Fibroblast of gingiva (primary cell): ENCODE results near the gene AOPEP.

Experiments used
- DNase-seq: peaks from one replicate; pipeline ENCODE4 v3.0.0-alpha.2; 2011; ENCODE audit warnings: low read depth

The AOPEP gene

DNA sequence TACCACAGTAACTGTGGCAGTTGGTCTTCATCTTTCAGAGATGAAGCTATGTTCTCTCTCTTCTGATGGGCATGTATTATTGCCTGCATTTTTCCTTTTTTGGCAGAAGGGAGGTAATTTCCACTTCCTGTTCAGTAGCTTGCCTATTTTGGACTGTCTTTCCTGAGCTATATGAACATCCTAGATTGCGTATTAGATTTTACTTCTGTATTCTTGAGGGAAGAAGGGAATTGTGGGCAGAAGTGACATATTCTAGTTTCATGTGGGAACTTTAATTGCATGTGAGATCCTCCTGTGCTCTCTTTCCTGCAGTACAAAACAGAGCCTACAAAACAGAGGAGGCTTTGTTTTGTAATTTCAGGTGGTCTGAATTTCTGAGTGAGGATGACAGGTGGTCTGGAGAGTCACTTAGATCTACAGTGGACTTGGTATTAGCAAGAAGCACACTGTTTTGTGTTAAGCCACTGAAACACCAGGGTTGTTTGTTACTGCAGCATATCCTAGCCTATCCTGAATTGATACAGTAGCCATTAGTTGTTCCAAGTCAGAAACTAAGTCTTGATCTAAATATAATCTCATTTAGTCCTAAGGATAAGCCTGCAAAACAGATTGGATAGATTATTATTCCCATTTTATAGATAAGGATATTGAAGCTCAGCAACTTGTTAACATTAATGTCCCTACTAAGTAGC lies 68.1 kb downstream of the AOPEP start:
- no peak for DNase-seq

DNA sequence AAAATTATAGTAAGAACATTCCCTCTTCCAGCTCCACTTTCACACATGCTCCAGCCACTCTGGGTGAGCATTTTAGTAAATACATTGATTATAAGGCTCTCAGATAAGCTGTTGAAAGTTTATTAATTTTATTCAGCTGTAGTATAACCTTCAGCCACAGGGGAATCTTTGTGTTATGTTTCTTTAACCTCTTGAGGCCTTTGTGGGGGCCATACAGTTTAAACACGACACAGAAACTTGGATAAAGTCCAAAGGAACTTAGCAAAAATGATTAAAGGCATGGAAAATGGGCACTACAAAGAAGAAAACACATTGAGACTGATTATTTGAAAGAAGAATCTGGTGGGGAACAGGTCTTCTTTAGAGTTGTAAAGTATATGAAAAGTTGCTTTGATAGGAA lies 70.2 kb downstream of the AOPEP start:
- no peak for DNase-seq

DNA sequence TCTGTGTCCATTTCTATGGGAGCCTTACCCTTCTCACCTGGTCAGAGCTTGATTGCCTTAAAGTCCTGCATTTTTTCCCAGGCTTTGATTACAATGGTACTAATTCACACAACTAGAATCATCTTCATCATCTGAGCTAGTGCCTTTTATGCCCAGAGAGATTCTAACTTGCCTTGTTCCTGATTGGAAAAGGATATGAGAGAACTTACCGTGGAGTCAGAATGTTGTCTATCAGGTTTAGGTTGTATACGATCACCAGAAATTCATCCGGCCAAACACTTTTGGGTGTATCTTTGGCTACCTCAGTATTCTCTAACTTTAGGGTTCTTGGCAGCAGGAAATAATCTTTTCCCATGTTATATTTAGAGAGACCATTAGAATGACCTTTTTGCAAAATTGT lies 71.7 kb downstream of the AOPEP start:
- DNase-seq: no peak

DNA sequence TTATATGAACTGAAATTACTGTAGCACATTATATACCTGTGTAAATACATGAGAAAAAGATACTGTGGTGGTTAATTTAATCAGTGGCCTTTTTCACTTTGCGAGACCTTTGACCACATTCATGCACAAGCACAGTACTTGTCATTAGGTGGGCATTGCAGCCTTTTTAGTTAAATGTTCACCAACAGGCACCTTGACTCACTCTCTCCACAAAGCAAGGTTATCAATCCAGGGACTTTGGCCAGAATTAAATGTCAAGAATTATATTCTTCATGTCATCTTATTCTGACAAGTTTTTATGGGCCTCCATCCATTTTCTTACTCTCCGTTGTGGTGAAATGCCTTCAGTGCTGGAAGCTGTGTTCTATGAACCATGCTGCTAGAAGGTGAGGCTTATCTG lies 72.2 kb downstream of the AOPEP start:
- no peak for DNase-seq

DNA sequence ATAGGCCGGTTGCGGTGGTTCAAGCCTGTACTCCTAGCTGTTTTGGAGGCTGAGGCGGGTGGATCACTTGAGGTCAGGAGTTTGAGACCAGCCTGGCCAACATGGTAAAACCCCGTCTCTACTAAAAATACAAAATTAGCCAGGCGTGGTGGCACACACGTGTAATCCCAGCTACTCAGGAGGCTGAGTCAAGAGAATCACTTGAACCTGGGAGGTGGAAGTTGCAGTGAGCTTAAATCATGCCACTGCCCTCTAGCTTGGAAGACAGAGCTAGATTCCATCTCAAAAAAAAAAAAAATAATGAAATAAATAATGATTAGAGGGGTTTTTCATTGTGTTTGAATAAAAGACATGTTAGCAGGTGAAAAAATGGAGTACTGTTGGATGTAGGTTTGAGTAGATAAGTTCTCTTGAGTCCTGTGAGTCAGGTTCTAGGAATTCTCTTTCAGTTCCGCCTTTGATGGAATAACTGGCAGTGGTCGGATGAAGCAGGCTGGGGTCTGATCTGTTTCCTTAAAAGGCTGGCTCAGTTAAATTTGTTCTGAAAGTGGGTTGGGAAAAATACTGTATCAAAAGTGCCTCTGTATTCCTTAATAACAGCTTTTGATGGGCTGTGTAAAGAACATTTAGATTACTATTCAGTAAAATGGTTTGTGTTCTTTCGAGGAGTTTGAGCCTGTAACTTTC lies 73.2 kb downstream of the AOPEP start:
- DNase-seq: no peak

DNA sequence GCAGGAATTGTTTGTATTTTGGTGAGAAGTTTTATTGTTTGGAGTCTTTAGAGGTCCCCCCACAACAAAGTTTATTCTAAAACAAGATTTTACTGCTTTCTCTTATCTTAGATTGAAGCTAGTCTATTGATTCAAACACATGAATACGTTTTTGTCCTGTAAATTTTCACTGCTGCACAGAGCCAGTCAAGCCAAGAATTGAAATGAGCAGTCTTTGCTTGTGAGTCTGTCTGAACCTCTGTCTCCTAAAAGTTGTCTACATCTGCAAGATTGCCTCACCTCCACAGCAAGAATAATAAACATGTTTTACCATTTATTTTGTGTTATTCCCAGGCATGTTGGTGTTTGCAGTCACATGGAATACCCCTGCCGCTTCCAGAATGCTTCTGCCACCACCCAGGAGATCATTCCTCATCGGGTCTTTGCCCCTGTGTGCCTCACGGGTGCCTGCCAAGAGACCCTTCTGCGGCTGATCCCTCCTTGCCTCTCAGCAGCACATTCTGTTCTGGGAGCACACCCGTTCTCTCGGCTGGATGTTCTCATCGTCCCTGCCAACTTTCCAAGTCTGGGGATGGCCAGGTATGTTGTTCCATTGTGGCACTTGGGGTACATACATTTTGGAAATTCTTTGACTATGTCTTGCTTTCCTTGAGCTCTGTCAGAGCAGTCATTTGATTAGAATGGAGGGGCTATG lies 74.1 kb downstream of the AOPEP start:
- DNase-seq: no peak

DNA sequence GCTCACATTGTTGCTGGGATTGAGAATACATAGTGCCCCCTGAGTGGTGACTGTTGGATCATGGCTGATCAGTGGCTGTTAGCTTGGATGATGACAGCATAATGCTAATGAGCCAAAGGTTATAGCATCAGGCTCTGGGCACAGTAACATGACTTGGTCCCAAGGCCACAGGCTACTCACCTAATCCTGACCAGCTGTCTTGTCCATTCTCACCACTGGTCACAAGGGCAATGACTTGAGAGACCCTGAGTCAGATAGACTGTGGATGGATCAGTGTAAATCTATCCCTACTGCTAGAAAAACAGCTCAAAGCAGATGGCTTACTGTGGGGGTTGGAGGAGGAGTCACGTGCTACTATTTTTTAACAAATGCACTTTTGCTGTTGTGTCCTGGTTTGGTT lies 74.7 kb downstream of the AOPEP start:
- no peak for DNase-seq

DNA sequence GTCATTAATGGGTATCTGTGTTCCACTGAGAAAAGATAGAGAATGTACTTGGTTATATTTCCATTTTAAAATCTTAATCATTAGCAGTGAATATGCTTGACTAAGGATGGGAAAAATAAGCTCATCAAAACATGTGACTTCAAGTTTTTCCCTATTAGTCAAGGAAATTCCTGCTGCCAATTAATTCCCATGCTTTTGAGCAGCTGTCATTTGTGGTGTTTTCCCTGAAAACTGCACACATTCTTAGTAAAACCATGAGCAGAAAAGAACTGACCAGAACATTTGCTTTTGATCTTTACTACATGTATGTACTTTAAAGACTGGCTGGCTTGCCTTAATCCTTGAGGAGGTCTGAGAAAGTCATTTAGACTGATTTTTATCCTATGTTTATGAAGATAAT lies 75.2 kb downstream of the AOPEP start:
- peak; percentile 34 for DNase-seq

DNA sequence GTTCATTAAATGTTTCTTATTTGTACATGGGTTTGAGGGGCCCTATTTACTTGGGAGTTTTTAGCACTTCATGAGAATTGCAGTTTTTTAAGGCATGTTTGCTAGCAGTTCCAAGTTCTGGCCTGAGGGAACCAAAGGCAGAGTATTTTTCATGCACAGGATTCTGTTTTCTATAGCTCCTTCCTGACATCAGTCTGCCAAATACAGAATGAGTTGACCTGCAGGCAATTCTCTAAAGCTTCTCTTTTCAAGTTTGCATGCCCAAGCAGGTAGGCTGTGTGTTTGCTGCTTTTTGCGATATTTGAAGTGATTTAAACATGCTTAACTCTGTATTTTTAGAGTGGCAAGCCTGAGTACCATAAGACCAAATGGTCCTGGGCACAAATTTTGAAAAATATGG lies 75.8 kb downstream of the AOPEP start:
- no peak for DNase-seq

DNA sequence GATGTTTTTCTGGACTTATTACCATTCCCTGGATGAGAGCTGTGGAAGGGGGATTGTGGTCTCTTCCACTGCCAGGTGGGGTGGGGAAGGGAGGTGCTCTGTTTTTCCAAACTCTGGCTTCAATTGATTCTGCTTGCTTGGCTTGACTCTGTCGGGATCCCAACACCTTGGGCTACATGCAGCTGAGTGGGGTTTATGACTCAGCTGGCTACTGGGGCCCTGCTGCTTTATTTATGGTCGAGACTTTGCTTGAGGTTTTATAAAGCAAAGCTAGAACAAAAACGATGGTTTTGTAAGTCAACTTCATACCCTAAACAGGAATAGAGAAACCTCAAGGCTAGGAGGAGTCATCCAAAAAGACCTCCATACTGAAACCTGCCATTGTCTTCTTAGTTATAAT lies 76.3 kb downstream of the AOPEP start:
- DNase-seq: no peak

DNA sequence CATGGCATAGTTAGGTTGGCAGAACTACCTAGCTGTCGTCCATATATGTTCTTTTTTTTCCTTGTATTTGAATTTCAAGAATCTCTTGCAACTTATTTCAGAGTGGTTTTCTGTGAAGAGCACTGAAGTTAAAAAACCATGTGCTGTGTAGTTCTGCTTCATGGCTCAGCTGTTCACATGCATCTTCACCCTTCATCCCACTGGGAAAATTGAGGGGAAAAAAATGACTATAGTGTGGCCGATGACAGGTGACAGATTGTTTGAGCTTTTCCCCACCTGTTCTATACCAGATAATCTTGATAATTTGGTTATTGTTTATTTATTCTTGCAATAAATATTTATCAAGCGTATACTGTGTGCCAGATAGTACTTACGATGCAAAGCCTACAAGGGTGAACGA lies 77.8 kb downstream of the AOPEP start:
- DNase-seq: no peak

DNA sequence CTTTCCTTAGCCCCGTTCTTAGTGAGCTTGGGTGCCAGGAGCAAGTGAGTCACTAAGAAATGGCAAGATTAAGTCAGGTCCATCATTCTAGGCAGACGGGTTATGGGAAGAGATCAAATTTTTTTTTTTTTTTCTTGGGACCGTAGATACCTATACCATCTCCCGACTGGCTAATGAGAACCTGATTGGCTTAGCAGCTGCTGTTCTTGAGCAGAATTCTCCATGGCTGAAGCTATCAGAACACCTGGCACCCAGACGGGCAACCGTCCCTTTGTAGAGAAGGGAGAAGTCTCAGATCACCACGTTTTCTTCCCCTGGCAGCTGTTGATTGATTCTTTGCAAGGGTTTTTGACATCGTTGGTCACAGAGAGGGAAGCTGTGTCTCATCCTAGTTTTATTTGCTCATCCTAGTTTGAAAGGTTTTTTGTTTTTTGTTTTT lies 78.6 kb downstream of the AOPEP start:
- no peak for DNase-seq

DNA sequence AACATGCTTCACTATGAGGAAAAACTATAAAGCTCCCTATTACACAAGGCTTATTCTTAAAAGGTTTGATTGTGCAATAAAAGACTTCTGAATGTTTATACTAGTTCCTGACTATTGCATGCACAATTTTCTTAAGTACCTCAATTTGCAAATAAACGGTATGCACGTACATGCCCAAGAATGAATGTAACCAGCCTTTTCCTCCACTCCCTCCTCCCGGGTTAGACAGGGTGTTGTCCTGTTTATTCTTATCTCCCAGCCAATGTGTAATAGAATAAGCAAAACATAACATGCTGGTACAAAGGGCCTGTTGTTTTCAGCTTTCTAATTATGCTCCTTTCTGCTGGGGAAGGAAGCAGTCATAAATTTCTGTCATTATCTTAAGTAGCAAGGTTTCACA lies 79.1 kb downstream of the AOPEP start:
- DNase-seq: peak; percentile 94

DNA sequence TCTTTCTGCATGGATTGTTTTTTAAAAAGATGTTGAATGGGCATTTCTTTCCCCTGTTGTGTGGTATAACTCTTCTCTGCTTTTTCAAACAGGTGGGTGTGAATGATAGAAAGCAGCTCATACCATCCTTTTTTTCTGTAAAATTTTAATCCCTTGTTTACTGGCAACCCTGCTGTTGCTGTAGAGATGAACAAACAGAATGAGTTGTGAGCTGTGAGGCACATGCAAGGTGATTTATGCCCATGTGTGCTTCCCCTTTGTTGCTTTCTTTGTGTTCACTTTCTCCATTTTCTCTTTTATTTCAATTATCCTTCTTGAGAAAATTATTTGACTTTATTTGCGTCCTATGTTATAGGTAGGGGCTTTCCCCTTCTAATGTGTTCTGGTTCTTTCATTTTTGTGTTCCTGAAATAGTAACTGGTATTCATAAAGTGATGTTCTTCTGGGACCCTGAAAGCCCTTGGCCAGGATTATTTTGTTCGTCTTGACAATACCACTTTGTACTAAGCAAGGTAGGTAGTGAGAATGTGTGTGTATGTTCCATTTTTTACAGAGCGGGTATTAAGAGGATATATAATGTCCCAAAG lies 79.9 kb downstream of the AOPEP start:
- DNase-seq: no peak

DNA sequence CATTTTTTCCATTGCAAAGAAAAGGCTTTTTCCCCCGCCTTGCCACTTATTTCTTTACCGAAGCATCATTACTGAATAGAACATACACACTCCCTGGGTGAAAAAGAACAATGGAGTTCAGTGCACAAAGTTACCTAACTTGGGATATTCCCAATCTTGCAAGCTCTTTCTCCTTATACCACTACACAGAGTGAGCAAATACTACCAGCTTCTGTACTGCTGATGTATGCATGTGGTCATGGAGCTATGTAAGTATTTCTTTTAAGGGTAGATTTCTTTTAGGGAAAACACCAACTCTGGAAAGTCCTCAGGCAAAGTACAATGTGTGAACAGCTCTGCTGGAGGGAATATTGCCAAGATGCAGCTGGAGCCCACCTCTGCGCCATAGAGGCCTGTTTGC lies 81.1 kb downstream of the AOPEP start:
- DNase-seq: no peak

DNA sequence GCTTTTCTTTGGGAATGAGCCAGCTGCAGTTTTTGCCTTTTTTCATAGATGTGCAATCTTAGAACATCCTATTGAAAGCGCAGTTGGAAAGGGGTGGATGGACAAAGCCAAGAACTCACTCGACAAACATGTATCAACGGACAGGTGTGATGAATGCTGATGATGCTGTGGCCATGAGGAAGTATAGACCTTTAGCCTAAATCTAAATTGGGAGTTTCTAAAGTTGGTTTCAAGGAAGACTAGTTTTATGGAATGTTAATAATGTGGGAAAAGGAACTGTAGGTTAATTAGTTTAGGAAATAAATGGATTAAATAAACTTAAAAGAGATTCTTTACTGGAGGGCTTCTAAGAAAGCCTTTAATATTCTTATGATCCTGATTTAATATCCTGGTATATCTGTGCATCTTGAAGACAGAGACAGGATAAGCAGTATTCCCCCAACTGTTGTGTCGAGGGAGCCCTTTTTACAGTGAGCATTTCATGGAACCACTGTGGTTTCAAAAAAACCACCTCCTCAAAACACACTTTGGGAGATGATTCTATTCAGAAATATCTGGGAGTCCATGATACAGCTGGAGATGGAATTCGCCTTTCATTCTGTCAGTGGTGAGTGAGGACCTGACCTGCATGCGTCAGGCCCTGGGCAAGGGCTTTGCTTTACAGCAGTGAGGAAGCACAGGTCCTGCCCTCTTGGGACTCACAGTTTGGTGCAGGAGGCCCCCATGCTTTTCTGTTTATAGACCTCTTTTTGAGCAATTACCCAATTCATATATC lies 82.6 kb downstream of the AOPEP start:
- DNase-seq: no peak

DNA sequence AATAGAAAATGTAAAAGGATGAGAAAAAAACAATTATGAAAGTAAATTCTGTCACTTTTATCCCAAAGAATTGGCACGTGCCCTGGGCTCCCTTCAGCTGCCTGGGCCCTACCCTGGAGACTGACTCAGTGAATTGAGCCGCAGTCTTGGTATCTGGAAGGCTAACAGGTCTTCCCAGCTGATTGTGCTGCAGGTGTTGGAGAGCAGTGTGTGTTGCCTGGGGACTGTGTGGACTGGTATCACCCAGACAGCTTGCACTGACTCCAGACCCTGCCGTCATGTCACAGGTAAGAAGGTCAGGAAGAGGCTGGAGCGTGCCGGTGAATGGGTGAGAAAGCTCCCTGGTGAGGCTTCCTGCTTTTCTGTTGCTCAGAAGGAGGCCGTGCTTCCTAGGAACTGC lies 83.3 kb downstream of the AOPEP start:
- no peak for DNase-seq

DNA sequence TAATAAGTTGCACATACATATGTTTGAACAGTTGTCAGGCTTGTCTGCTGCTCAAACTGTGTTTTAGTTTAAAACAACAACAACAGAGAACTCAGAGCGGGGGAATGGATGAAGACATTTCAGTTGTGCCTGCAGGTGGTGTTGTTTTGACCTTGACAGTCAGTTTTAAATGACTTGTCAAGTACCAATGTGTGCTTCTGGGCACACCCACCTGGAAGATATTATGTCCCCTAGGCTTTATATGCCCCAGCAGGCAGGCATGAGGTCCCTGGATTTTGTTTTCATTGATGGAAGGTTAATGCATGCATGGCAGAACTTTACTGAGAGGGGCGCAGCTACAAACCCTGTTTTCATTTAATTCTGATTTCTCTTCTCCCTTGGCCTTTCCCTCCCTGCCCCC lies 84.6 kb downstream of the AOPEP start:
- no peak for DNase-seq

DNA sequence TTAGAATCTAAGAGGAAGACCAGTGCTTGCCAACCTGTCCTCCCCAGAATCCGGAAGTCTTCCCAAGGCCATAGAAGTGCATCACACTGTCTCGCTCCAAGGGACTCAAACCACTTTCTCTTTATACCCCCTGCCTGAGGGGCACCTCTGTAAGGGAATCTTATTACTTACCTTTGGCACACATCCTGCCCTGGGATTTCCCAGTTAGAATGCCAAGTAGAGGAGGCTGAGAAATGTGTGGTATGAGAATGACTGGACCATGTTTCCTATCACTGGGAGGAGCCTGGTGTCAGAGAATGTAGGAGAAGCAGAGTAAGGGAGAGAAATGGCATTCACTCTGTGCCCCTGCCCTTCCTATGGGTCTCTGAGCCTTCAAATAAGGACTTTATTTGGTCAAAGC lies 85.8 kb downstream of the AOPEP start:
- DNase-seq: peak; percentile 50

DNA sequence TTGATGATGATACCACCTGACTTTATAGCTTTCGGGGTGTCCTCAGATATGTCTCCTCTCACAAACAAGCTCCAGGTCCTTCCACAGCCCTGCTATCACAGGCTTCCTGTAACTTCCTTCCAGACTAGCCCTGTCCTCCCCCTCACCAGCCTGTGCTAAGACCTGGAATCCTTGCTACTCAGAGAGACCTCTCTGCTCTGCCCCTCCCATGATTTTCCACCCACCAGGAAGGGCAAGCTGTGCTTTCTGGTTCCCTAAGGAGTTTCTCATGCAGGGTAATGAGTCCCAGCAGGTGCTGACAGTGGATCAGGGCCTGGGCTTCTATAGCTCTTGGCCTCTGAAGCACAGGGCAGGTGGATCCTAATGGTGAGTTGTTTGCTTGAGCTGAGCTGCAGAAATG lies 86.9 kb downstream of the AOPEP start:
- DNase-seq: no peak

DNA sequence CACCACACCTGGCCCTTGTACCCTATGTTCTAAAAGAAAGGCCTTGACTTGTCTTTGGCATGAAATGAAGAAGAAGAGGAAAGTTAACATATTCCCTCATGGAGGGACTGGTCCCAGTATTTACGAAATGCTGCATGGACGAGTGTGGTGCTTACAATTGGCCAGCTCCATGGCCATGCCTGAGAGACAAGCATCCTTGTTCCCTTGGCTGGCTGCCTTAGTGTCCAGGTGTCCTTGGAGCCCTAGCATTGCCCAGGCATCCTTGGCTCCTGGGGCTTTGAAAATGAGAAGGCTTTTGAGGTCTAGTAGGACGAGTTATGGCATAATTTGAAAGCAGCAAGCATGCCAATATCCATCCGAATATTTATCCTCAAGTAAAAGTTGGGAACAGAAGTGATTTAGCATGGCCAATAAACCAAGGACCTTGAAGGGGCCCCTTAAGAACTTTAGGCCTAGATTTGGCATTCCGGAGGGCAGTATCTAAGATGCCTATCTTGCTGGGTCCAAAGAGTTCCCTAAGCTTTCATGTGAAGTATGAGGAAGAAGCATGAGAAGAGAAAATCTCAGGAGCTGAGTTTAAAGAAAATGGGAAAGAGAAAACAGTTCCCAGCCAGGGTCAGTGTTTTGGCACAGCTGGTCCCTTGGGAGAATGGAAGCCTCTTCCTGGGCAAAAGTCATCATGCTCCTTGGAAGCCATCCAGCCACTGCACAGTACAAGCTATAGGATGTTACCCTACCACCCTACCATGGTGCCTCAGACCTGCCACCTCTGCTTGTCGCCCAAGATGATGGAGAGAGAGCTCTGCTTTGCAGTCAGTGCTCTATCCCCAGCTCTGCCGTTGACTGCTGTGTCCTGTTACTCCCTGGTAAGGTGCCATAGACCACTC lies 91.0 kb downstream of the AOPEP start:
- DNase-seq: no peak
